HG03135 (cell line): Measurements from ENCODE around the gene FNIP2.
"Not testable (repeated sequence)": the region's sequence is repeated elsewhere in the genome, so short reads cannot be mapped to it uniquely, and the experiment has no call there.

Experiments
- ATAC-seq: cut with Tn5 transposase; IDR thresholded peaks from one replicate; pipeline ENCODE4 v1.9.1; 2021; ENCODE audit warnings: mild to moderate bottlenecking, moderate library complexity; ENCODE audit not compliant: unreplicated experiment

The FNIP2 gene

DNA sequence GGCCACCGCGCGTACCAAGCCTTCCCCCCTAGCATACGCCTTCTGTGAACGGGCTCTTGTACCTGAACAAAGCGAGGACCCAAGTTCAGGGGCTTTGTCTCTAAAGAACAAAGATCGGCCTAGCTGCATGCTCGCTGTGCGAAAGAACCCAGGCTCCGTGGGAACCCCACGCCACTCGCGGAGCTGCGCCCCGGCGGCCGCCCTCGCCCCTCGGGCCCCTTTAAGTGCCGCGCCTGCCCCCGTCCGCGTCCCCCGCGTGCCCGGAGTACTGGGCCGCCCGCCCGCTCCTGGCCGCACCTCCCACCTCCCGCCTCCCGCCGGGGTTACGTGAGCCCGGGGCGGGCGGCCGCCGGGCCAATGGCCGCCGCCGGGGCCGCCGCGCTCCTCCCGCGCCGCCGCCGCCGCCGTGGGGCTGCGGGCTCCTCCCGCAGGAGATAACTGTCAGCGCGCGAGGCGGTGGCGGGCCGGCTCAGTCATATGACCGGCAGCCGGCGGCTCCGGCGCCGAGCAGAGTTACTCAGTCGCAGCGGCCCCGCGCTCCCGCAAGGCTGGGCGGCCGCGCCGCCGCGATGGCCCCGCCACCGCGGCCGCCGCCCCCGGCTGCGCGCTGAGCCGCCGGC lies at the start of gene FNIP2:
TSS of gene FNIP2 (plus strand) at position 472 of the 620 bp plus-strand sequence. CDS start 187 bp downstream, outside the sequence.
- peak; percentile 76 for ATAC-seq

DNA sequence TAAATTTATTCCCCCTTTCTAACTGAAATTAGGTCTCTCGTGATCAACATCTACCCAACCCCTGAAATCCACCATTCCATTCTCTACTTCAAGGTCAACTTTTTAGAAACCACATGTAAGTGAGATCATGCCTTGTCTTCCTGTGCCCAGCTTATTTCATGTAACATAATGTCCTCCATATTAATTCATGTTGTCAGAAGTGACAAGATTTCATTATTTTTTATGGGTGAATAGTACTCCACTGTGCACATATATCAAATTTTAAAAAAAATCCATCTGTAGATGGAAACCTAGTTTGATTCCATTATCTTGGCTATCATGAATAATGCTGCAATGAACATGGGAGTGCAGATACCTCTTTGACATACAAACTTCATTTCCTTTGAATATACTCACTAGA lies 47.1 kb upstream of the FNIP2 start:
- no peak for ATAC-seq

DNA sequence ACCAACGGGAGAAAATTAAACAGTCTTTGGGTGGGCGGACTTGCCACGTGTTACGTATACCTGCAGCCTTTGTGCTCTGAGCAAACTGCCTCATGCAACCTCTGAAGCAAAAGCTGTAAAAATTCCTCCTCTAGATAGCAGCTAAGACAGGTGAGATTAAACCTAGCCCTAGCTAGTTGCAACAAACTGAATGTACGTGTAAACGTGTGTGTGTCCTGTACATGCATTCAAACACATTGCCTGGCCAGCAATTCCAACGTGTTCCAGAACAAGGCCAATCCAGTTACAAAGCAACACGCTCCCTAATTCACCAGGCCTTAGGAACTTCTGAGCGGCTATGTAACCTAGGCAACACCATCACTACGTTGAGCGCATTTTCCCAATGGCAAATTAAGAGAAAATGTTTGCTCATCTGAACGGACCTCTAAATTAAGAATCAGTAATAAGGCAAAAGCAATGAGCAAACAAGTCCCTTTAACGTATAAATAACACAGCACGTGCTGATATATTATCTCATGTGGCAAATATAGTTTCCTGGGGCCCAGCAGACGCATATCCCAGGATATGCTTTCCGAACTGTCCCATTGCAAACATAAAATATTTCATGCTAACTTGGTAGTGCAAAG lies 46.4 kb upstream of the FNIP2 start:
- no peak for ATAC-seq

DNA sequence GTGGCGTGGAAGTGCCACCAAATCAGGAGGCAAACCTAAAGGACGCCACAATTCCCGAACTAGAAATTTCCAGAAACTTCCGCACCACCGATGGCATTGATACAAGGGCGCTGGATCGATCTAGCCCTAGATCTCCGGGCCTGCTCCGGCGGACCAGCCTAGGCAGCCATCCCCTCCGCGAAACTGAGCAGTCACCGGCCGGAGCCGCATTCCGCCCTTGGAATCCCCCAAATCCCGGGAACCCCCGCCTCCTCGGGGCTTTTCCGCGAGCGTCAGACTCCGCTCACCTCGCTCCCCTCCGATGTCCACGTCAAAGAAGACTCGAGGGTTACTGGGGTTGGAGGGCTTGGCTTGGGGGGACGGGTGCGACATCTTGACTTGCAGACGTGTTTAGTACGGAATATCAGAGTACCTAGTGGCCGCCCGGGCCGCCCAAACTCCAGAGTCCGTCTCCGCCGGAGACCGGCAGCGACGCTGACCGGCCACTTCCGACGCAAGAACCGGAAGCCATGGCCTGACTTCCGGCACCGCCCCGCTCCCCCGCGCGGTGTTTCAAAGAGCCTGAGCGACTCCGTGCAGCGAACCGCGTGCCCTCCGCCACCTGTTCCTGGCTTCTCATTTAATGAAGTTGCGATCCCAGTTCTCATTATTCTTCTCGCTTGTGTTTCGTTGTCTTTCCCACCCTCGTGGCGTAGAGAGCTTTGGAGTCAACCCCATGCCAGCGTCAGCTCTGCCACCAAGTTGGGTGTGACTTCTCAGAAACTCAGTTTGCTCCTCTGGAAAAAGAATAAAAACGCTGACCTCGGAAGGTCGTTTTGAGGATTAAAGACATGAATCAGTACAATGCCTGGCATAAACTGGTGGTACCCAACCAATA lies 45.7 kb upstream of the FNIP2 start, which contains the start of gene PPID:
TSS of gene PPID (minus strand) at position 480 of the 877 bp plus-strand sequence. CDS start at position 372, 108 bp downstream.
- peak; percentile 94 for ATAC-seq

- ATAC-seq: no peak
Observed at GRCh38 chr4:158724637-158725036, 44.2 kb upstream of the FNIP2 start.

DNA sequence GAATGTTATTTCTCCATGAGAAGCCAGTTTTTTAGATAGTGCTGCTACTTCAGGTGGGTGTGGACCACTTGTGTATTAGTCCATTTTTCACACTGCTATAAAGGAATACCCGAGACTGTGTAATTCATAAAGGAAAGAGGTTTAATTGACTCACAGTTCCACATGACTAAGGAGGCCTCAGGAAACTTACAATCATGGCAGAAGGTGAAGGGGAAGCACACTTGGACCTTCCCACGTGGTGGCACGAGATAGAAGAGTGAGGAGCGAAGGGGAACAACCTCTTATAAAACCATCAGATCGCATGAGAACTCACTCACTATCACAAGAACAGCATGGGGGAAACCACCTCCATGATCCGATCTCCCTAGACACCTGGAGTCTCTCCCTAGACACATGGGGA lies 42.2 kb upstream of the FNIP2 start:
- ATAC-seq: no peak

DNA sequence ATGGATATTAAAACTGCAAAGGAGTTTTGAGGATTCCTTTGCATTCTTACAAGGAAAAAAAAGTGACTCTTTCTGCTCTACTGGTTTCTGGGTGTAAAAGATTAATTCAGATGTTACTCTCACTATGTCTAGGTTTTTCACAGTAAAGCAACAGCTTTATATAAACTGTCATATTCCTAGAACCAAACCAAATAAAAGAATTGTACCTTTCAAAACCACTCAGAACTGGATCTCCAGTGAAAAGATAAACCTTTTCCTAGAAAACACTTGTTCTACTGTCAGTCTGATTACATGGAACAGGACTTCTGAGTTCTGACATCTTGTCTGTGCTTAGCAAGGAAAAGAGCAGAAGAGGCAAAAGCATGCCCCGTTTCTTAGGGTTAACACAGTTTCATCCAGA lies 40.6 kb upstream of the FNIP2 start:
- no peak for ATAC-seq

DNA sequence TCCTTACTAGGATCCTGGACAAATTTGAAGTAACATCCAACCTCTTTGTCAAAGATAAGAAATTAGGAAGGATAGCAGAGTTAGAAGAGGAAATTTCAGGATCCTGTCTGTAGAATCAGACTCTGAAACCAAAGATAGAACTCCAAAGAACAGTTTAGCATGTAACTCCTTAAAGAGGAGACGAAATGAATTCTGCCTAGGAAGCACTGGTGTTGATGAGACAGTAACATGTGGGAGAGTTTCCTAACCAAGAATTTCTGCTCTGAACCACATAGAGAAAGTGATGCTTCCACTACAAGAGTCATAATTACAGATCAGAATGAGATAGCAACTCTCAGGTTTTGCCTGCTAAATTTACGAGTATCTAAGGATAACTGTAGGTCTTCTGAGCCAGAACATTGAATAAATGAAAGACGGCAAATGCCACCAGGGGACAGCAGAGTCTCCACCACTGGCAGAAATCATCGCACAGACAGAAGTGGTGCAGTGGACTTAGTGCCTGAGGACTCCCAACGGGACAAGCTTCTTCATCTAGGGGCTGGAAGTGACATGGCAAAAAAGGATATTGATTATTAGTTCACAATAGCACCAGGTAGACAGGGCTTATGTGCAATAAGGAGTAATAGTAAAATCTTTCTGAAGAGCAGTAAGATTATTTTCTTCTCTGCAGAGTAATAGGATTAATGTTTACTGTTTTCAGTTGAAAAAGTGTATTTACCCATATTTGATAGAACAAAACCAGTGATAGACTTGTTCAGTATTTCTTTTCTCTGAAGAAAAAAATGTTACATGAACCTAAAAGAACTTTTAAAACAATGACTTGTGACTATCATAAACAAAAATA lies 38.9 kb upstream of the FNIP2 start:
- no peak for ATAC-seq

- no peak for ATAC-seq
Observed at GRCh38 chr4:158738866-158739265, 30.0 kb upstream of the FNIP2 start.

DNA sequence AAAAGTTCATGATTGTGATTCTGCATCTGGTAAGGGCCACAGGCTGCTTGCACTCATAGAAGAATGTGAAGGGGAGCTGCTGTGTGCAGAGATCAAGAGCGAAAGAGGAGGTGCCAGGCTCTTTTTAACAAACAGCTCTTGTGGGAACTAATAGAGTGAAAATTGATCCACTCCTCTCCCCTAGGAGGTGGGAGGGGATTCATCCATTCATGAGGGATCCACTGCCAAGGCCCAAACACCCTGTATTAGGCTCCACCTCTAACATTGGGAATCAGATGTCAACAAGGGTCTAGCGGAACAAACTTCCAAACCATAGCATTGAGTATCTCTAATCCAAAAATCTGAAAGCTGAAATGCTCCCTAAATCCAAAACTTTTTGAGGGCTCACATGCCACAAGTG lies 29.2 kb upstream of the FNIP2 start:
- no peak for ATAC-seq

DNA sequence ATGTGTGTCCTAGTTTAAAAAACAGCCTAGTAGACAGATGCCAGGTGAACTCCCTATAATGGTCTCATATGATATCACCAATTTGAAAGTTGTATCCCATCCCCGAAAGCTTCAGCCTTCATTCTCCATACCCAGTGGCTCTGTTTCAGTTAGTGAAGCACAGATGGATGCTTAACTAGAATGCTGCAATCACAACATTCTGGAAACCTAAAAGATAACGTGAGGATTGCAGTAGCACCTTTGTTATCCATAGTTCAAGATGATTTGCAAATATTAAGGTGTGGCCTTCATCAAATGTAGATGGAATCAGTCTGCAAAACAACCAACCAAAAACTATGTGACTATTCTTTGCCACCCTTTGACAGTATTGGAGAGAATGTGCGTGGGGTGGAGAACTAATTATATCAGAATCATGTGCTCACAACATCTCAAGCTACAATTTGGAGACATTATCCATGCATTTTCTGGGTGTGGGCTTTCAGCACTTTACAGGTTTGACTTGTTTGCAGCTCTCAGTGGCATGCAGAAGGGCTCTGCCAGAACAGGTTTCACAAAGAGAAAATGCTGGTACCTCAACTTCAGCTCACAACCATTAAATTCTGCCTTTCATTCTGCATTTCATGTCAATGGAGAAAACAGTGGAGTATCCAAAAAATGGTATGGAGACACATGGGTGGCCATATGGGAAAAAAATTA lies 27.4 kb upstream of the FNIP2 start:
- no peak for ATAC-seq

- ATAC-seq: not testable (repeated sequence)
Observed at GRCh38 chr4:158746537-158746936, 22.3 kb upstream of the FNIP2 start.

DNA sequence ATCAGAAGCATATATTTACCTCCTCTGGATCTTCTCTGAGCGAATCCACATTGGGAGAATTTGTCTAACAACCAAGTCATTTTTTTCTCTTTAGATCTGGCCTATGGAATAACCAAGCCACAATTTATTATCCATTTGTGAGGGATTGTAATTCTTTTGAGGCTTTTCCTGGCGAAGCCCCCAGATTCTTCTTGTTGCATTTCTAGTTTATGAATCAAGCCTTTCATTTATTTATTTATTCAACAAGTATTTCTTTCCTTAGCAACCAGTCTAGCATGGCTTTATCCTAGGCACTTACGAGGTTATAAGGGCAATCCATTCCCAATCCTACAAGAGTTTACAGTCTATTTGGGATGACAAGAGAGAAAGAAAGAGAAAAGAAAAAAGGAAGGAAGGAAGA lies 18.4 kb upstream of the FNIP2 start:
- no peak for ATAC-seq

DNA sequence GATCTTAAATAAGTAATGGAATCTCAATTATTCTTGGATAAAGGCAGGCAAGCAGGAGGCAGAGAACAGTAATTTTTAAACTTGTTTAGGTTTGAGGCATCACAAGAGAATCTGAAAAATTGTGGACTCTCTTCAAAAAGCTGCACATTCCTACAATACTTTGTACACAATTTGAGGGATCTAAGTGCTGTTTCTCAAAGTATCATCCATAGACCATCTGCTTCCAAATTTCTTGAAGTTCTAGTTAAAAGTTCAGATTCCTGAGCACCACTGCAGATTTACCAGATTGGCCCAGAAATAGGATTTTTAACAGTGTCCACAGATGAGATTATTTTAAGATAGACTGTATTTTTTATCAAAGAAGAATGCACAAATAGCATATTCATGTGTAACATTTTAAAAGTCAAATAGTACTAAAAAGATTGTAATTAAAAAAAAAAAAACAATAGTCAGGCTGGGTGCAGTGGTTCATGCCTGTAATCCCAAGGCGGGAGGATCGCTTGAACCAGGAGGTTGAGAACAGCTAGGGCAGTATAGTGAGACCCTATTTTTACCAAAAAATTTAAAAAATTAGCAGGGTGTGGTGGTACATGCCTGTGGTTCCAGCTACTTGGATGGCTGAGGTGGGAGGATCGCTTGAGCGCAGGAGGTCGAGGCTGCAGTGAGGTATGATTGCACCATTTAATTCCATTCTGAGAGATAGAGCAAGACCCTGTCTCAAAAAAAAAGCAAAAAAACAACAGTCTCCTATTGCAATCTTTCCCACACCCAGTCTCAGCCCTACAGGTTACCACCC lies 14.2 kb upstream of the FNIP2 start:
- no peak for ATAC-seq

DNA sequence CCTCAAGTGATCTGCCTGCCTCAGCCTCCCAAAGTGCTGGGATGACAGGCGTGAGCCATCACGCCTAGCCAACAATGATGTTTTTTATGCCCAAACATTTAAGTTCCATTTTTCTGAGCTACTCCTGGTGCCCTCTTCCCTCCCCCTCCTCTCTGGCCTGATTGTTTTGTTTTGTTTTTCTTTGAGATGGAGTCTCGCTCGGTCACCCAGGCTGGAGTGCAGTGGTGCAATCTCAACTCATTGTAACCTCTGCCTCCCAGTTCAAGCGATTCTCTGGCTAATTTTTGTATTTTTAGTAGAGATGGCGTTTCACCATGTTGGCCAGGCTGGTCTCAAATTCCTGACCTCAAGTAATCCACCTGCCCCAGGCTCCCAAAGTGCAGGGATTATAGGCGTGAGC lies 13.0 kb upstream of the FNIP2 start:
- ATAC-seq: not testable (repeated sequence)

DNA sequence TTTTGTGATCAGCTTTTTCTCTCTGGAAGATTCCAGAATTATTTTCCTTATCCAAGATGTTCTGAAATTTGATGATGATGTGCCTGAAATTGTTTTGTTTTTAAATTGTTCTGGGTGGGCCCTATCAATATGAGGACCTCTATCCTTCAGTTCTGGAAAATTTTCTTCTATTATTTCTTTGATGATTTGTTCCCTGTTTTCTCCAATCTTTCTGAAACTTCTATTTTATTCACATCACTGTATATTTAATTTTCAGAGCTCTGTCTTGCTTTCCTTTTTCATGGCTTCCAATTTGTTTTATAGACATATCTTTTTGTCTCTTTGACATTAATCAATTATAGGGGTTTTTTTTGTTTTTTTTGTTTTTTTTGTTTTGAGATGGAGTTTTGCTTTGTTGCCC lies 12.2 kb upstream of the FNIP2 start:
- ATAC-seq: no peak

DNA sequence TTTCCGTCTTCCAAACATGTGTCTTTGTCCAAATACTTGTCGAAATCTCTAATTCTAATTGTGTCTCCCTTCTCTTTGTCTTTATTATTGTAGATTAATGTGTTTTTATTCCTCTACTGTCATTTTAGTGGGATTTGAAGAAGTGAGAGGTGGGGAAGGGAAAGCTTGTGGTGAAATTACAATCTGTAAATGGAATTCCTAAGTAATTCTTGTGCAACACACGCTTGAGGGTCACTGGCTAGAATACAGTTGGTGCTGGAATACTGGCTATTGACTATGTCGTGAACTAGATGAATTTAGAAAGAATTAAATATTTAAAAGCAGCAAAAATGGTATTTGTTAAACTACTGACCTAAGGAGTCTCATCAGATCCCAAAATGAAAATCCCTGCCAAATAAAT lies 10.7 kb upstream of the FNIP2 start:
- ATAC-seq: no peak

GRCh38 chr4:158758703-158759102 lies 10.1 kb upstream of the FNIP2 start:
- no peak for ATAC-seq

- ATAC-seq: not testable (repeated sequence)
Observed at GRCh38 chr4:158759539-158759938, 9.3 kb upstream of the FNIP2 start.
